GM12864 (cell line): ENCODE data around the gene THRAP3.
"Not testable (repeated sequence)": the region's sequence is repeated elsewhere in the genome, so short reads cannot be mapped to it uniquely, and the experiment has no call there.

Experiments used
- DNase-seq: peaks from one replicate; pipeline ENCODE4 v3.0.0-alpha.2; 2011; ENCODE audit warnings: low read depth
- H3K4me3 ChIP-seq: 2 replicates; pipeline ENCODE4 v1.5.1; 2011; ENCODE audit warnings: mild to moderate bottlenecking, low read depth, low read length, control low read depth
- CTCF ChIP-seq: IDR thresholded peaks from 2 replicates; pipeline ENCODE4 v1.5.1; 2011; ENCODE audit warnings: low read depth, mild to moderate bottlenecking, moderate library complexity, low read length, control low read depth, inconsistent platforms; ENCODE audit errors: missing control alignments

The THRAP3 gene

DNA sequence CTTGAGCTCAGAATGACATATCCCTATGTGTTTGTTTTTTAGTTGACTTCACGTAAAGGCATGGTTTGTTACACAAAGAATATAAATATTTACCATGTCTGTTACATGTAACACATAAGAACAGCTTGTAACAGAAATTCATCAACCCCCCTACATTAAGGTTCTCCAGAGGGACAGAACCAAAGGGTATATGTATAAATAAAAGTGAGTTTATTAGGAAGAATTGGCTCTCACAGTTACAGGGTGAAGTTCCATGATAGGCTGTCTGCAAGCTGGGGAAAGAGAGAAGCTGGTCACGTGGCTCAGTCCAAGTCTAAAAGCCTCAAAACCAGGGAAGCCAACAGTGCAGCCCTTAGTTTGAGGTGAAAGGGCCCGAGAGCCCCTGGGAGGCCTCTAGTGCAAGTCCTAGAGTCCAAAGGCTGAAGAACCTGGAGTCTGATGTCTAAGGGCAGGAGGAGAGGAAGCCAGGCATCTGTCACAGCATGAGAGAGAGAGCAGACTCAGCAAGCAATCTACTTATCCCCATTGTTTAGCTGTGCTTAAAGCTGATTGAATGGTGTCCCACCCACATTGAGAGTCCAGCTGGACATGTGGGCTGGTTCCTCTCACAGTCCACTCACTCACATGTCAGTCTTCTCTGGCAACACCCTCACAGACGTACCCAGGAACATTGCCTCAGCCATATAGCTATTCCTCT lies 15.8 kb downstream of the THRAP3 start:
- no peak overlapping the region for H3K4me3 ChIP-seq
- no peak for DNase-seq
- TF ChIP-seq CTCF = no peak

DNA sequence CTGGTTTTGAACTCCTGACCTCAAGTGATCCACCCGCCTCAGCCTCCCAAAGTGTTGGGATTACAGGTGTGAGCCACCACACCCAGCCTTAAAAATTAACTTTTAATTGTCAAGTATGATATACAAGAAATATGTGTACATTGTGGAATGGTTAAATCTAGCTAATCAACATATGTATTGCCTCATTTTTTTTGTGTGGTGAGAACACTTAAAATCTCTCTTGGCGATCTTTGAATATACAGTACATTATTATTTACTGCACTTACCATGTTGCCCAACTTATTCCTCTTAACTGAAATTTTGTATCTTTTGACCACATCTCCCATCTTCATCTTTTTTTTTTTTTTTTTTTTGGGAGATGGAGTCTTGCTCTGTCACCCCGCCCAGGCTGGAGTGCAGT lies 23.3 kb downstream of the THRAP3 start:
- TF ChIP-seq CTCF = no peak
- DNase-seq = no peak
- no peak overlapping the region for H3K4me3 ChIP-seq

DNA sequence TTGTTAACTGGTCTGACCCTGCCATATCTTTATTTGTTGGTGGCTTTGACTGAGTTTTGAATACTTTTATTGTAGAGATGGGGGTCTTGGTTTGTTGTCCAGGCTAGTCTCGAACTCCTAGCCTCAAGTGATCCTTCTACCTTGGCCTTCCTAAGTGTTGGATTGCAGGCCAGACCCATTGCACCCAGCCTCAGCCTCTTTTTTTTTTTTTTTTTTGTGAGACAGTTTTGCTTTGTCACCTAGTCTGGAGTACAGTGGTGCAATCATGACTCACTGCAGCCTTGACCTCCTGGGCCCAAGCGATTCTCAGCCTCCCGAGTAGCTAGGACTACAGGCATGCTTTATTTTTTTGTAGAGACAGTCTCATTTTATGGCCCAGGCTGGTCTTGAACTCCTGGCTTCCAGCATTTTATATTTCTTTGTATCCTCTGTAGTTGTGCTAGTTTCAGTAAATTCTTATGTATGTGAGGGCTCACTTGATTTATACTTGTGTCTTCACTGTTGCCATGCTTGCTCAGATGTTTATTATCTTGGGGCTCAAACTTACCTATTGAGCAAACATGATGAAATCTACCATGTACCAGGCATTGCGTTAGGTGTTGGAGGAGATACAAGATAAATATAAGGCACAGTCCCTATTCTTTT lies 24.1 kb downstream of the THRAP3 start:
- no peak for DNase-seq
- no peak overlapping the region for H3K4me3 ChIP-seq
- TF ChIP-seq CTCF = no peak

DNA sequence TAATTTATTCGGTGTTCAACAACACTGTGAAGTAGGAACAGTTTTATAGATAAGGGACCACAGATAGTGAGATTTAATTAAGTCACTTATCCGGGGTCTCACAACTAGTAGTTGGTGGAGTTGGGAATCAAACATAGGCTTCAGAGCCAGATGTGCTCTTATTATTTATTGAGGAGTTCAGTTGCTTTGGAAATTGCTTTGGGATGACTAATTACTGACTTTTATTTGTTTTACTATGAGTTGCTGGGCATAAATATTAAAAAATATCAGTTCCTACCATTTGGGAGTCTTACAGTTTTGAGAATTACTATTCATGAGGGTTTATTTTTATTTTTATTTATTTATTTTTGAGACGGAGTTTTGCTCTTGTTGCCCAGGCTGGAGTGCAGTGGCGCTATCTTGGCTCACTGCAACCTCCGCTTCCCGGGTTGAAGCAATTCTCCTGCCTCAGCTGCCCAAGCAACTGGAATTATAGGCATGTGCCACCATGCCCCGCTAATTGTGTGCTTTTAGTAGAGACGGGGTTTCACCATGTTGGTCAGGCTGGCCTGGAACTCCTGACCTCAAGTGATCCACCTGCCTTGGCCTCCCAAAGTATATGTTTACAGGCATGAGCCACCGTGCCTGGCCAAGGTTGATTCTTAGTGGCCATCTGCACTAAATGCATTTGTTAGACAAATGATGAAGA lies 27.7 kb downstream of the THRAP3 start:
- H3K4me3 ChIP-seq = no peak overlapping the region
- TF ChIP-seq CTCF = no peak
- no peak for DNase-seq

- H3K4me3 ChIP-seq = not testable (repeated sequence)
Measured at GRCh38 chr1:36252482-36252824, 28.2 kb downstream of the THRAP3 start.

GRCh38 chr1:36253161-36253862 lies 29.1 kb downstream of the THRAP3 start:
- no peak for DNase-seq
- TF ChIP-seq CTCF = no peak
- H3K4me3 ChIP-seq = no peak overlapping the region

More at GRCh38 chr1:36252482-36252824, 28.2 kb downstream of the THRAP3 start:
- DNase-seq = not testable (repeated sequence)
